Spinal cord (tissue), 10 donors: ENCODE measurements around the gene AGBL5. TPM values are rescaled to one million over a fixed set of nuclear protein-coding genes. Genes with fewer than 3 reads are reported as not detected.
A peak's percentile ranks its signal among the peaks of the same experiment; 100 is the strongest.

Source experiments
- DNase-seq, 6 donors: peaks; one replicate each; pipeline versions ENCODE4 v3.0.0 to v3.0.0-alpha.2; 2013 to 2015; ENCODE audit warnings: low spot score in 6 of 6, low read depth in 4 of 6
- H3K27ac ChIP-seq: one replicate; pipeline ENCODE4 v1.5.1; 2013; ENCODE audit warnings: low read depth, low read length, control low read depth
- H3K27me3 ChIP-seq: one replicate; pipeline ENCODE4 v1.6.1; 2013; ENCODE audit warnings: low read length; ENCODE audit not compliant: control insufficient read depth, insufficient read depth
- H3K36me3 ChIP-seq: one replicate; pipeline ENCODE4 v1.6.1; 2013; ENCODE audit warnings: low read length; ENCODE audit not compliant: control insufficient read depth, insufficient read depth
- H3K4me1 ChIP-seq: one replicate; pipeline ENCODE4 v1.6.1; 2013; ENCODE audit warnings: low read length; ENCODE audit not compliant: control insufficient read depth, insufficient read depth
- H3K4me3 ChIP-seq: one replicate; pipeline ENCODE4 v1.5.1; 2013; ENCODE audit warnings: low read depth, low read length, control low read depth
- H3K9me3 ChIP-seq: one replicate; pipeline ENCODE4 v1.6.1; 2013; ENCODE audit warnings: low read length; ENCODE audit not compliant: control insufficient read depth, insufficient read depth
- WGBS: methylation state at CpG from one replicate; pipeline ENCODE4 v1.1.5; 2013; ENCODE audit warnings: missing lambda C conversion rate; ENCODE audit not compliant: insufficient coverage; 5-methylcytosine and 5-hydroxymethylcytosine counted together
- polyA plus RNA-seq, 2 donors: library from polyadenylated mRNA; unstranded; fragments of 120-200 nt; gene quantifications; one replicate each; pipeline ENCODE4 v1.2.1, GENCODE V29; 2013; ENCODE audit not compliant: insufficient read length in 2 of 2
- total RNA-seq, 2 donors: library from RNA; depleted of rRNA in 1 of 2; stranded (reverse); fragments of 120-200 nt in 1 of 2; fragments of >200 nt in 1 of 2; gene quantifications; one replicate each; pipeline versions ENCODE4 v1.2.3 to v1.2.4, GENCODE V29; 2013 to 2014
- donor health status: healthy.

AGBL5 gene
- total and polyA plus RNA-seq, 4 donors, result 14.3 to 51.7 (median 40.6) TPM

GRCh38 chr2:27023740-27024139 is 27.7 kb upstream of the AGBL5 start:
- WGBS, result 86% methylated on average over 4 of the region's 7 CpGs
- Histone ChIP-seq H3K4me1 (peaks cover 4% of the 10 kb centered on the region), H3K27ac (no peak overlapping the region), H3K36me3 (peaks cover 57% of the 10 kb centered on the region), H3K4me3 (no peak overlapping the region), H3K9me3 (no peaks in the 10 kb centered on the region), H3K27me3 (no peaks in the 10 kb centered on the region)
- no peak for DNase-seq

- WGBS, result 50% methylated on average over 18 of the region's 18 CpGs
- peaks cover 4% of the 10 kb centered on the region for H3K4me1 ChIP-seq
- no peaks in the 10 kb centered on the region for H3K9me3 ChIP-seq
- H3K27ac ChIP-seq, result no peak overlapping the region
- H3K4me3 ChIP-seq, result no peak overlapping the region
- DNase-seq, result no peak
- H3K27me3 ChIP-seq, result no peaks in the 10 kb centered on the region
- H3K36me3 ChIP-seq, result peaks cover 57% of the 10 kb centered on the region
Measured at GRCh38 chr2:27024188-27024587, 27.3 kb upstream of the AGBL5 start.

- Histone ChIP-seq H3K27me3 (no peaks in the 10 kb centered on the region), H3K27ac (no peak overlapping the region), H3K9me3 (no peaks in the 10 kb centered on the region), H3K4me1 (peaks cover 4% of the 10 kb centered on the region), H3K36me3 (peaks cover 57% of the 10 kb centered on the region), H3K4me3 (no peak overlapping the region)
- 78% methylated on average over 12 of the region's 12 CpGs for WGBS
- no peak for DNase-seq
Measured at GRCh38 chr2:27024812-27025211, 26.7 kb upstream of the AGBL5 start.

GRCh38 chr2:27025281-27025800 is 26.1 kb upstream of the AGBL5 start:
- H3K27ac ChIP-seq, result no peak overlapping the region
- 87% methylated on average over 11 of the region's 13 CpGs for WGBS
- H3K4me3 ChIP-seq, result no peak overlapping the region
- DNase-seq, result no peak
- peaks cover 57% of the 10 kb centered on the region for H3K36me3 ChIP-seq
- H3K4me1 ChIP-seq, result peaks cover 3% of the 10 kb centered on the region
- H3K27me3 ChIP-seq, result no peaks in the 10 kb centered on the region
- H3K9me3 ChIP-seq, result no peaks in the 10 kb centered on the region

GRCh38 chr2:27025861-27026851 is 25.3 kb upstream of the AGBL5 start:
- no peak overlapping the region for H3K27ac ChIP-seq

GRCh38 chr2:27027211-27027651 is 24.2 kb upstream of the AGBL5 start:
- no peak for DNase-seq
- Histone ChIP-seq H3K27ac (no peak overlapping the region), H3K4me1 (peaks cover under 1% of the 10 kb centered on the region), H3K4me3 (no peak overlapping the region), H3K9me3 (no peaks in the 10 kb centered on the region), H3K36me3 (peaks cover 57% of the 10 kb centered on the region), H3K27me3 (no peaks in the 10 kb centered on the region)
- 91% methylated on average over 7 of the region's 10 CpGs for WGBS

More at GRCh38 chr2:27025861-27026851, 25.3 kb upstream of the AGBL5 start:
- 76% methylated on average over 14 of the region's 24 CpGs for WGBS
- no peak overlapping the region for H3K4me3 ChIP-seq
- H3K9me3 ChIP-seq, result no peaks in the 10 kb centered on the region
- H3K4me1 ChIP-seq, result no peaks in the 10 kb centered on the region
- no peak for DNase-seq
- H3K36me3 ChIP-seq, result peaks cover 57% of the 10 kb centered on the region
- H3K27me3 ChIP-seq, result no peaks in the 10 kb centered on the region

- no peak for DNase-seq
- H3K9me3 ChIP-seq, result no peaks in the 10 kb centered on the region
- H3K4me3 ChIP-seq, result no peak overlapping the region
- no peaks in the 10 kb centered on the region for H3K27me3 ChIP-seq
- 92% methylated on average over 2 of the region's 2 CpGs for WGBS
- peaks cover 13% of the 10 kb centered on the region for H3K4me1 ChIP-seq
- no peak overlapping the region for H3K27ac ChIP-seq
- H3K36me3 ChIP-seq, result peaks cover 43% of the 10 kb centered on the region
Measured at GRCh38 chr2:27029051-27029450, 22.4 kb upstream of the AGBL5 start.

GRCh38 chr2:27032495-27033252 is 18.8 kb upstream of the AGBL5 start, which contains the start of gene TMEM214:
Gene TMEM214, plus strand, starts transcription at chr2:27032965. Its CDS starts 51 bp downstream, at chr2:27033016.
- peaks cover 15% of the 10 kb centered on the region for H3K4me1 ChIP-seq
- peak within 1 kb of the TSS; percentile 36 for H3K27ac ChIP-seq
- no peaks in the 10 kb centered on the region for H3K9me3 ChIP-seq
- under 1% methylated on average over 71 of the region's 76 CpGs for WGBS
- H3K4me3 ChIP-seq, result peak within 1 kb of the TSS; percentile 87
- no peaks in the 10 kb centered on the region for H3K27me3 ChIP-seq
- peaks cover 35% of the 10 kb centered on the region for H3K36me3 ChIP-seq
- DNase-seq, result peak; percentile 57 to 95 (median 77)

- Histone ChIP-seq H3K27me3 (no peaks in the 10 kb centered on the region), H3K27ac (peak overlapping the region; percentile 36), H3K4me1 (peaks cover 15% of the 10 kb centered on the region), H3K4me3 (peak overlapping the region; percentile 87), H3K9me3 (no peaks in the 10 kb centered on the region), H3K36me3 (peaks cover 37% of the 10 kb centered on the region)
- no peak for DNase-seq
- 1% methylated on average over 6 of the region's 11 CpGs for WGBS
Measured at GRCh38 chr2:27033253-27033852, 18.1 kb upstream of the AGBL5 start.
